Activated CD8-positive, alpha-beta T cell treated with anti-CD3 and anti-CD28 coated beads, Interleukin-2, amount 10 ng/mL, durations not matched to agents 7 days and 5 days (primary cell): ENCODE measurements around the gene ANXA8L1. TPM values are rescaled to one million over a fixed set of nuclear protein-coding genes. Genes with fewer than 3 reads are reported as not detected.
"Not testable (repeated sequence)": the region's sequence is repeated elsewhere in the genome, so short reads cannot be mapped to it uniquely, and the experiment has no call there.

Experiments used
- ATAC-seq: fragments of 150-1000 bp; cut with Tn5 transposase; one replicate; pipeline ENCODE4 v1.10.0; 2021; ENCODE audit warnings: moderate library complexity
- CTCF ChIA-PET: fragments of 350-600 bp; sonication (Branson Sonifier 250); formaldehyde crosslinking; loops from one replicate; lab custom pipeline; 2021; ENCODE audit warnings: antibody characterized with exemption; lab: Charles Lee
- POLR2A ChIA-PET: fragments of 350-600 bp; sonication (Branson Sonifier 250); formaldehyde crosslinking; loops from one replicate; lab custom pipeline; 2021; ENCODE audit warnings: antibody characterized with exemption; lab: Charles Lee
- DNase-seq: peaks from one replicate; pipeline ENCODE4 v3.0.0-alpha.2; 2020
- H3K27ac Mint-ChIP-seq: one replicate; pipeline ENCODE4 v1.8.0; 2021; ENCODE audit warnings: mild to moderate bottlenecking, mixed read lengths
- H3K27me3 Mint-ChIP-seq: one replicate; pipeline ENCODE4 v1.8.0; 2021; ENCODE audit warnings: low read depth, mixed read lengths
- H3K36me3 Mint-ChIP-seq: one replicate; pipeline ENCODE4 v1.8.0; 2021; ENCODE audit warnings: low read depth, mixed read lengths
- H3K4me1 Mint-ChIP-seq: one replicate; pipeline ENCODE4 v1.8.0; 2021; ENCODE audit warnings: low read depth, mixed read lengths
- H3K4me3 Mint-ChIP-seq: one replicate; pipeline ENCODE4 v1.8.0; 2021; ENCODE audit warnings: mild to moderate bottlenecking, mixed read lengths
- H3K9me3 Mint-ChIP-seq: one replicate; pipeline ENCODE4 v1.8.0; 2022; ENCODE audit warnings: mixed read lengths; ENCODE audit not compliant: insufficient read depth
- total RNA-seq, 2 experiments: library from RNA; stranded (reverse); gene quantifications; one replicate each; pipeline ENCODE4 v1.2.3, GENCODE V29; 2021

The ANXA8L1 gene
- total RNA-seq, 2 experiments from 2014 or later, result not detected

- H3K27ac Mint-ChIP-seq, H3K4me1 Mint-ChIP-seq, CTCF ChIA-PET, POLR2A ChIA-PET, ATAC-seq, H3K27me3 Mint-ChIP-seq, H3K36me3 Mint-ChIP-seq, H3K4me3 Mint-ChIP-seq, H3K9me3 Mint-ChIP-seq, DNase-seq: not testable (repeated sequence)
Observed at GRCh38 chr10:46377022-46377421, 1.4 kb downstream of the ANXA8L1 start.

GRCh38 chr10:46377651-46378050 lies 2.1 kb downstream of the ANXA8L1 start:
- DNase-seq, H3K4me1 Mint-ChIP-seq, H3K27ac Mint-ChIP-seq, CTCF ChIA-PET, ATAC-seq, H3K27me3 Mint-ChIP-seq, H3K4me3 Mint-ChIP-seq, H3K36me3 Mint-ChIP-seq, POLR2A ChIA-PET, H3K9me3 Mint-ChIP-seq: not testable (repeated sequence)

GRCh38 chr10:46378108-46378507 lies 2.5 kb downstream of the ANXA8L1 start:
- H3K27ac Mint-ChIP-seq, H3K27me3 Mint-ChIP-seq, ATAC-seq, H3K9me3 Mint-ChIP-seq, H3K4me1 Mint-ChIP-seq, H3K4me3 Mint-ChIP-seq, POLR2A ChIA-PET, CTCF ChIA-PET, H3K36me3 Mint-ChIP-seq, DNase-seq: not testable (repeated sequence)

- POLR2A ChIA-PET, H3K36me3 Mint-ChIP-seq, H3K9me3 Mint-ChIP-seq, H3K27me3 Mint-ChIP-seq, H3K4me1 Mint-ChIP-seq, H3K4me3 Mint-ChIP-seq, CTCF ChIA-PET, DNase-seq, H3K27ac Mint-ChIP-seq: not testable (repeated sequence)
- ATAC-seq, result peak; percentile 27
Observed at GRCh38 chr10:46379233-46379848, 3.8 kb downstream of the ANXA8L1 start.

GRCh38 chr10:46385858-46386257 lies 10.3 kb downstream of the ANXA8L1 start:
- H3K27me3 Mint-ChIP-seq, H3K4me1 Mint-ChIP-seq, H3K9me3 Mint-ChIP-seq, H3K4me3 Mint-ChIP-seq, POLR2A ChIA-PET, ATAC-seq, DNase-seq, CTCF ChIA-PET, H3K27ac Mint-ChIP-seq, H3K36me3 Mint-ChIP-seq: not testable (repeated sequence)

- DNase-seq, H3K9me3 Mint-ChIP-seq, POLR2A ChIA-PET, H3K27me3 Mint-ChIP-seq, H3K4me3 Mint-ChIP-seq, ATAC-seq, H3K36me3 Mint-ChIP-seq, H3K4me1 Mint-ChIP-seq, H3K27ac Mint-ChIP-seq, CTCF ChIA-PET: not testable (repeated sequence)
Observed at GRCh38 chr10:46386694-46387093, 11.1 kb downstream of the ANXA8L1 start.

DNA sequence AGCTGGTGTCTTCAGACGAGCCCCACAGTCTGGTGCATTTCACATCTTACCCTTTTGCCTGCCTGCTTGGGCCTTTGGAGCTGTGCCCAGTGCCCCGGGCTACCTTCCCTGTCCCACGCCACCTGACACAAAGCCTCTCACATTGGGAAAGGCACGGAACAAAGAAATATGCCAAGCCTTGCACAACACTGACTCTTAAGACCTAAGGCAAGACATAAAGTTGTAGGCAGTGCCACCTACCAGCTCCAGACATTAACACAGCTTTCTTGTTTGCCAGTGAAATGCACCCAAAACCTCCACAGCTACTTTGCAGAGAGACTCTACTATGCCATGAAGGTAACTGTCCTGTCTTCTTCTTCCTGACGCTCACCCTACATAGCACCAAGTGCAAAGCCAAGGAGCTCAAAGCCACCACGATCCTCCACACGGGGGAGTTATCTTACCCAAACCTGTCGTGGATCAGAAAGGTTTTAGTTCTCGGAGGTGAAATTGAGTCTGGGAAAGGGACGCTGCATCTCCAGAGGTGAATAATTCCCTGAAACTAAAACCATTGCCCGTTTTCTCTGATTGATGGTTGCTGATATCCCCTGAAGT lies 11.8 kb downstream of the ANXA8L1 start:
- H3K4me3 Mint-ChIP-seq, CTCF ChIA-PET, H3K4me1 Mint-ChIP-seq, H3K36me3 Mint-ChIP-seq, POLR2A ChIA-PET, H3K27ac Mint-ChIP-seq, H3K27me3 Mint-ChIP-seq, DNase-seq, H3K9me3 Mint-ChIP-seq, ATAC-seq: not testable (repeated sequence)

GRCh38 chr10:46391422-46391821 lies 15.8 kb downstream of the ANXA8L1 start:
- POLR2A ChIA-PET, result not testable (repeated sequence)

GRCh38 chr10:46396441-46397279 lies 21.1 kb downstream of the ANXA8L1 start:
- H3K27ac Mint-ChIP-seq, ATAC-seq: not testable (repeated sequence)

More at GRCh38 chr10:46391422-46391821, 15.8 kb downstream of the ANXA8L1 start:
- ATAC-seq, H3K27me3 Mint-ChIP-seq, CTCF ChIA-PET, H3K9me3 Mint-ChIP-seq, DNase-seq, H3K4me1 Mint-ChIP-seq, H3K4me3 Mint-ChIP-seq, H3K36me3 Mint-ChIP-seq, H3K27ac Mint-ChIP-seq: not testable (repeated sequence)

DNA sequence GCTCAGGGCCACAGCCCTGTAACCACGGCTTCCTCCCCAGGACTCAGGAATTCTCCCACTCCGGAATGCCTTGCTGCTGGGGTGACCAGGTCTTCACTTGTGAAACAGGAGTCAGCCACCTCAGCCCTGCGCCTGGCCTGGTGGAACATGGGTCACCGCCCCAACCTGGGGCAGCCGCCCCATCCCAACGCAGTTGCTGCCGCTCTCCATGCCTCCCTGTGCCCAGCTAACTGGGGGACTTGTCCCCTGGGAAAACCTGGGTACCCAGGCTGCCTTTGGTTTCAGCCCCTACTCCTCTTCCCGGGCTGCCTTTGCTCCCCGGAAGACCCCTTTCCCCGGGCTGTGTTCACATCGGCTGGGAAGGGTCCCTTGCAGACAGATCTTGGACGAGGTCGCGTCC lies 22.2 kb downstream of the ANXA8L1 start:
- POLR2A ChIA-PET, DNase-seq, H3K27me3 Mint-ChIP-seq, ATAC-seq, H3K27ac Mint-ChIP-seq, H3K9me3 Mint-ChIP-seq, H3K4me3 Mint-ChIP-seq, CTCF ChIA-PET, H3K36me3 Mint-ChIP-seq, H3K4me1 Mint-ChIP-seq: not testable (repeated sequence)

More at GRCh38 chr10:46396441-46397279, 21.1 kb downstream of the ANXA8L1 start:
- H3K27me3 Mint-ChIP-seq, DNase-seq, CTCF ChIA-PET, POLR2A ChIA-PET, H3K4me1 Mint-ChIP-seq, H3K9me3 Mint-ChIP-seq, H3K4me3 Mint-ChIP-seq, H3K36me3 Mint-ChIP-seq: not testable (repeated sequence)

- H3K4me1 Mint-ChIP-seq, H3K27me3 Mint-ChIP-seq, H3K9me3 Mint-ChIP-seq, DNase-seq, H3K36me3 Mint-ChIP-seq, H3K27ac Mint-ChIP-seq, POLR2A ChIA-PET, CTCF ChIA-PET: not testable (repeated sequence)
- peak; percentile 91 for ATAC-seq
- peak overlapping the region; percentile 18 for H3K4me3 Mint-ChIP-seq
Observed at GRCh38 chr10:46398212-46398886, 22.8 kb downstream of the ANXA8L1 start.

DNA sequence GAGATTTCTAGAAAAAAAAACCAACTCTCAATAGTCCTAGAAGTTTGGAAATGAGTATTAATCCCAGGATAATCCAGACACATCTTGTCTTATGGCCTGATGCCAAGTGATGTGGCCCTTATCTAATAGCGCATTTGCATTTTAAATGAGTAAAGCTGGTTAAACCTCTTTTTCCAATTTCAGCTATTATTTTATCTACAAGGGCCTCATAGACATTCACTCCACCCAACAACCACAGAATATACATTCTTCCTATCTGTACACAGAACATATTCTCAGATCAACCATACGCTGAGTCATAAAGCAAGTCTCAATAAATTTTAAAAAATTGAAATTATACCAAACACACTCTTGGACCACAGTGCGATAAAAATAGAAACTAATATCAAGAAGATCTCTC lies 34.0 kb downstream of the ANXA8L1 start:
- H3K27ac Mint-ChIP-seq, H3K36me3 Mint-ChIP-seq, POLR2A ChIA-PET, H3K4me1 Mint-ChIP-seq, H3K4me3 Mint-ChIP-seq, ATAC-seq, H3K9me3 Mint-ChIP-seq, H3K27me3 Mint-ChIP-seq, CTCF ChIA-PET, DNase-seq: not testable (repeated sequence)
